IMR-90 (cell line): ENCODE data around the gene ADAMTS17. TPM values are rescaled to one million over a fixed set of nuclear protein-coding genes. Genes with fewer than 3 reads are reported as not detected.

ENCODE experiments used
- ATAC-seq: fragments of 200-7000 bp; cut with Tn5 transposase; 2 replicates; pipeline ENCODE4 v1.9.1; 2020; ENCODE audit warnings: low read depth, mild to moderate bottlenecking, moderate library complexity
- BruUV-seq: library from RNA; stranded (reverse); fragments of 400-500 nt; replicated peaks from 2 replicates; lab custom pipeline; 2021; lab: Mats Ljungman, UMichigan
- CTCF ChIA-PET: fragments of 300-600 bp; formaldehyde crosslinking; extraction: SDS; loops from one replicate; lab custom pipeline; 2021; ENCODE audit warnings: antibody characterized with exemption; lab: Yijun Ruan, JAX
- POLR2A ChIA-PET: fragments of 300-600 bp; sonication (Branson Sonifier 250); formaldehyde crosslinking; loops from one replicate; lab custom pipeline; 2022; ENCODE audit warnings: antibody characterized with exemption; ENCODE audit not compliant: unreplicated experiment; lab: Charles Lee
- DNase-seq: peaks from one replicate; pipeline ENCODE4 v3.0.0; 2013
- H2AFZ ChIP-seq: replicated peaks from 2 replicates; pipeline ENCODE3; 2013; ENCODE audit warnings: low read length, mild to moderate bottlenecking; ENCODE audit not compliant: poor library complexity
- H2AK5ac ChIP-seq: 2 replicates; pipeline ENCODE4 v1.6.1; 2013; ENCODE audit warnings: low read depth, low read length, inconsistent platforms
- H2AK9ac ChIP-seq: replicated peaks from 2 replicates; pipeline ENCODE3; 2013; ENCODE audit warnings: mild to moderate bottlenecking, low read depth, low read length, moderate library complexity; ENCODE audit not compliant: poor library complexity
- H2BK120ac ChIP-seq: 2 replicates; pipeline ENCODE4 v1.6.1; 2013; ENCODE audit warnings: low read depth, low read length, inconsistent platforms
- H2BK15ac ChIP-seq: 3 replicates; pipeline ENCODE4 v1.6.1; 2013; ENCODE audit warnings: low read depth, low read length, inconsistent platforms
- H2BK20ac ChIP-seq: 2 replicates; pipeline ENCODE4 v1.6.1; 2013; ENCODE audit warnings: low read depth, mild to moderate bottlenecking, inconsistent platforms, low read length, moderate library complexity
- H2BK5ac ChIP-seq: 2 replicates; pipeline ENCODE4 v1.6.1; 2013; ENCODE audit warnings: mild to moderate bottlenecking, low read depth, low read length, inconsistent platforms; ENCODE audit not compliant: poor library complexity, severe bottlenecking
- H3K14ac ChIP-seq: replicated peaks from 2 replicates; pipeline ENCODE4 v1.6.1; 2013; ENCODE audit warnings: low read depth, low read length, inconsistent platforms
- H3K18ac ChIP-seq: 2 replicates; pipeline ENCODE4 v1.6.1; 2013; ENCODE audit warnings: low read depth, low read length, control low read depth
- H3K23ac ChIP-seq: 2 replicates; pipeline ENCODE4 v1.6.1; 2013; ENCODE audit warnings: low read depth, low read length, inconsistent platforms
- H3K27ac ChIP-seq: 2 replicates; pipeline ENCODE4 v1.5.1; 2013; ENCODE audit warnings: mild to moderate bottlenecking, control low read depth, low read length; ENCODE audit not compliant: insufficient read depth
- H3K27me3 ChIP-seq: 2 replicates; pipeline ENCODE4 v1.6.1; 2013; ENCODE audit warnings: low read length; ENCODE audit not compliant: control insufficient read depth, insufficient read depth
- H3K36me3 ChIP-seq: 2 replicates; pipeline ENCODE4 v1.6.1; 2013; ENCODE audit warnings: low read length, mixed read lengths; ENCODE audit not compliant: control insufficient read depth, insufficient read depth
- H3K4ac ChIP-seq: 2 replicates; pipeline ENCODE4 v1.6.1; 2013; ENCODE audit warnings: low read depth, low read length, inconsistent platforms
- H3K4me1 ChIP-seq: 2 replicates; pipeline ENCODE4 v1.6.1; 2013; ENCODE audit warnings: low read length, mixed read lengths; ENCODE audit not compliant: control insufficient read depth, insufficient read depth
- H3K4me2 ChIP-seq: 2 replicates; pipeline ENCODE4 v1.6.1; 2013; ENCODE audit warnings: low read depth, mild to moderate bottlenecking, control low read depth, low read length, moderate library complexity
- H3K4me3 ChIP-seq: 2 replicates; pipeline ENCODE4 v1.5.1; 2013; ENCODE audit warnings: low read depth, mild to moderate bottlenecking, control low read depth, low read length, moderate library complexity; ENCODE audit not compliant: insufficient read depth
- H3K56ac ChIP-seq: 2 replicates; pipeline ENCODE4 v1.6.1; 2013; ENCODE audit warnings: low read length, inconsistent platforms; ENCODE audit not compliant: insufficient read depth; ENCODE audit errors: extremely low read depth
- H3K79me1 ChIP-seq, 2 experiments: 2 replicates each; pipeline ENCODE4 v1.6.1; 2013; ENCODE audit warnings: low read length in 2 of 2, inconsistent platforms in 1 of 2, low read depth in 1 of 2
- H3K9ac ChIP-seq: 2 replicates; pipeline ENCODE4 v1.6.1; 2013; ENCODE audit warnings: low read depth, low read length, control low read depth
- H3K9me1 ChIP-seq: 2 replicates; pipeline ENCODE4 v1.6.1; 2013; ENCODE audit warnings: low read length, inconsistent platforms; ENCODE audit not compliant: insufficient read depth
- H3K9me3 ChIP-seq: 2 replicates; pipeline ENCODE4 v1.6.1; 2013; ENCODE audit warnings: low read length; ENCODE audit not compliant: control insufficient read depth, insufficient read depth
- H4K20me1 ChIP-seq: 2 replicates; pipeline ENCODE4 v1.6.1; 2013; ENCODE audit warnings: low read length, inconsistent platforms; ENCODE audit not compliant: insufficient read depth
- H4K5ac ChIP-seq: 2 replicates; pipeline ENCODE4 v1.6.1; 2013; ENCODE audit warnings: mild to moderate bottlenecking, low read depth, low read length, control low read depth
- H4K8ac ChIP-seq, 2 experiments: 2 replicates each; pipeline ENCODE4 v1.6.1; 2013; ENCODE audit warnings: low read depth in 2 of 2, low read length in 2 of 2, control low read depth in 1 of 2, inconsistent platforms in 1 of 2
- H4K91ac ChIP-seq: 2 replicates; pipeline ENCODE4 v1.6.1; 2013; ENCODE audit warnings: low read depth, low read length, inconsistent platforms; ENCODE audit not compliant: insufficient read depth
- BHLHE40 ChIP-seq: fragments of 150-350 bp; IDR thresholded peaks from 2 replicates; pipeline ENCODE4 v1.6.1; 2016; ENCODE audit warnings: mild to moderate bottlenecking, low read depth, low read length
- CEBPB ChIP-seq: IDR thresholded peaks from 2 replicates; pipeline ENCODE4 v1.6.1; 2012; ENCODE audit warnings: low read depth, low read length, improper control_type of control experiment
- CHD1 ChIP-seq: IDR thresholded peaks from 2 replicates; pipeline ENCODE4 v1.6.1; 2012; ENCODE audit warnings: low read depth, low read length, improper control_type of control experiment
- ELK1 ChIP-seq: fragments of 150-350 bp; IDR thresholded peaks from 2 replicates; pipeline ENCODE4 v1.6.1; 2016; ENCODE audit warnings: low read depth, mild to moderate bottlenecking, low read length, moderate library complexity, borderline replicate concordance
- FOS ChIP-seq: fragments of 150-350 bp; IDR thresholded peaks from 2 replicates; pipeline ENCODE4 v1.6.1; 2016; ENCODE audit warnings: low read depth, low read length
- MAFK ChIP-seq: IDR thresholded peaks from 2 replicates; pipeline ENCODE4 v1.6.1; 2012; ENCODE audit warnings: low read depth, low read length, improper control_type of control experiment
- MAZ ChIP-seq: IDR thresholded peaks from 2 replicates; pipeline ENCODE4 v1.6.1; 2012; ENCODE audit warnings: low read depth, mild to moderate bottlenecking, low read length, improper control_type of control experiment, moderate library complexity, borderline replicate concordance
- MXI1 ChIP-seq: IDR thresholded peaks from 2 replicates; pipeline ENCODE4 v1.6.1; 2012; ENCODE audit warnings: low read depth, mild to moderate bottlenecking, low read length, moderate library complexity, borderline replicate concordance
- NFE2L2 ChIP-seq: fragments of 150-350 bp; IDR thresholded peaks from 2 replicates; pipeline ENCODE4 v1.6.1; 2016; ENCODE audit warnings: low read depth, mild to moderate bottlenecking, low read length
- POLR2A ChIP-seq: IDR thresholded peaks from 2 replicates; pipeline ENCODE4 v1.6.1; 2012; ENCODE audit warnings: mild to moderate bottlenecking, low read depth, low read length
- RAD21 ChIP-seq: IDR thresholded peaks from 2 replicates; pipeline ENCODE4 v1.6.1; 2012; ENCODE audit warnings: low read length, improper control_type of control experiment
- RCOR1 ChIP-seq: IDR thresholded peaks from 2 replicates; pipeline ENCODE4 v1.6.1; 2012; ENCODE audit warnings: mild to moderate bottlenecking, low read length, improper control_type of control experiment; ENCODE audit not compliant: insufficient replicate concordance
- RFX5 ChIP-seq: IDR thresholded peaks from 2 replicates; pipeline ENCODE4 v1.8.0; 2012; ENCODE audit warnings: low read depth, mild to moderate bottlenecking, low read length, moderate library complexity
- SMC3 ChIP-seq: fragments of 150-350 bp; IDR thresholded peaks from 2 replicates; pipeline ENCODE4 v1.6.1; 2016; ENCODE audit warnings: low read depth, mild to moderate bottlenecking, antibody characterized with exemption, low read length, moderate library complexity
- WGBS, 2 experiments: methylation state at CpG; one replicate each; pipeline versions ENCODE4 v1.1.5 to v1.1.7; 2013; ENCODE audit warnings: missing lambda C conversion rate in 2 of 2; ENCODE audit not compliant: insufficient read length in 1 of 2; ENCODE audit errors: extremely low coverage in 2 of 2; 5-methylcytosine and 5-hydroxymethylcytosine counted together
- dilution Hi-C: fragments of 300-500 bp; cut with HindIII; formaldehyde crosslinking; loops from one replicate; pipeline ENCODE4 v1.14.3; 2018; ENCODE audit warnings: low sequenced_read_pairs; ENCODE audit not compliant: unreplicated experiment
- in situ Hi-C: fragments of 300-500 bp; cut with MboI; formaldehyde crosslinking; loops from 3 replicates; pipeline ENCODE4 v1.14.3; 2019; ENCODE audit warnings: low sequenced_read_pairs, inconsistent platforms, mixed read lengths
- intact Hi-C: fragments of 100-400 bp; cut with micrococcal nuclease; formaldehyde crosslinking; loops from 2 replicates; pipeline ENCODE4 v1.10.0; 2022
- polyA plus RNA-seq, 3 experiments: library from polyadenylated mRNA; depleted of rRNA; stranded (reverse); fragments of >200 nt; gene quantifications; 2 replicates each; pipeline ENCODE4 v1.2.3, GENCODE V29; 2012; ENCODE audit warnings: low replicate concordance in 1 of 3
- total RNA-seq: library from RNA; depleted of rRNA; stranded (reverse); fragments of >200 nt; gene quantifications from 2 replicates; pipeline ENCODE4 v1.2.3, GENCODE V29; 2012
- TF ChIP-seq, protein P1 (sequence below): fragments of 150-350 bp; IDR thresholded peaks from 2 replicates; pipeline ENCODE4 v1.6.1; 2017; ENCODE audit warnings: mild to moderate bottlenecking, antibody characterized with exemption, low read length, low read depth
- TF ChIP-seq, protein P2 (sequence below): conservative IDR thresholded peaks from 2 replicates; pipeline ENCODE4 v1.5.1; 2012; ENCODE audit warnings: mild to moderate bottlenecking, low read depth, low read length, improper control_type of control experiment

Gene ADAMTS17
- total and polyA plus RNA-seq, 2 of the 4 experiments (the other 2 are of a cell fraction): 0.03 TPM; not detected in 1

GRCh38 chr15:100167884-100168375 is 173.8 kb downstream of the ADAMTS17 start:
- Histone ChIP-seq H2AK5ac (no peak overlapping the region), H3K4ac (no peak overlapping the region), H3K18ac (no peak overlapping the region), H3K9ac (no peak overlapping the region), H3K56ac (no peak overlapping the region), H2BK20ac (no peak overlapping the region), H4K8ac (no peak overlapping the region), H4K5ac (no peak overlapping the region), H3K4me3 (no peak overlapping the region), H3K4me2 (no peak overlapping the region), H3K36me3 (no peaks in the 10 kb centered on the region), H3K79me1 (no peaks in the 10 kb centered on the region), H3K9me3 (peaks cover 26% of the 10 kb centered on the region), H2BK5ac (no peak overlapping the region), H3K27ac (no peak overlapping the region), H2AK9ac (no peak overlapping the region), H4K91ac (no peak overlapping the region), H3K27me3 (no peaks in the 10 kb centered on the region), H3K23ac (no peak overlapping the region), H2BK120ac (no peak overlapping the region), H2AFZ (no peak overlapping the region), H3K4me1 (no peaks in the 10 kb centered on the region), H4K20me1 (no peaks in the 10 kb centered on the region), H3K14ac (no peak overlapping the region), H2BK15ac (no peak overlapping the region), H3K9me1 (no peaks in the 10 kb centered on the region)
- dilution Hi-C loops: no loop called here
- intact Hi-C loops: no loop called here
- DNase-seq (no peak), ATAC-seq (no peak)
- TF ChIP-seq SMC3 (no peak), ELK1 (no peak), MAFK (no peak), FOS (no peak), MXI1 (no peak), CHD1 (no peak), NFE2L2 (no peak), RAD21 (no peak), MAZ (no peak), RCOR1 (no peak), POLR2A (no peak), BHLHE40 (no peak), CEBPB (no peak), RFX5 (no peak)
- TF ChIP-seq, protein P1, sequence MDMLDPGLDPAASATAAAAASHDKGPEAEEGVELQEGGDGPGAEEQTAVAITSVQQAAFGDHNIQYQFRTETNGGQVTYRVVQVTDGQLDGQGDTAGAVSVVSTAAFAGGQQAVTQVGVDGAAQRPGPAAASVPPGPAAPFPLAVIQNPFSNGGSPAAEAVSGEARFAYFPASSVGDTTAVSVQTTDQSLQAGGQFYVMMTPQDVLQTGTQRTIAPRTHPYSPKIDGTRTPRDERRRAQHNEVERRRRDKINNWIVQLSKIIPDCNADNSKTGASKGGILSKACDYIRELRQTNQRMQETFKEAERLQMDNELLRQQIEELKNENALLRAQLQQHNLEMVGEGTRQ: no peak
- TF ChIP-seq, protein P2, sequence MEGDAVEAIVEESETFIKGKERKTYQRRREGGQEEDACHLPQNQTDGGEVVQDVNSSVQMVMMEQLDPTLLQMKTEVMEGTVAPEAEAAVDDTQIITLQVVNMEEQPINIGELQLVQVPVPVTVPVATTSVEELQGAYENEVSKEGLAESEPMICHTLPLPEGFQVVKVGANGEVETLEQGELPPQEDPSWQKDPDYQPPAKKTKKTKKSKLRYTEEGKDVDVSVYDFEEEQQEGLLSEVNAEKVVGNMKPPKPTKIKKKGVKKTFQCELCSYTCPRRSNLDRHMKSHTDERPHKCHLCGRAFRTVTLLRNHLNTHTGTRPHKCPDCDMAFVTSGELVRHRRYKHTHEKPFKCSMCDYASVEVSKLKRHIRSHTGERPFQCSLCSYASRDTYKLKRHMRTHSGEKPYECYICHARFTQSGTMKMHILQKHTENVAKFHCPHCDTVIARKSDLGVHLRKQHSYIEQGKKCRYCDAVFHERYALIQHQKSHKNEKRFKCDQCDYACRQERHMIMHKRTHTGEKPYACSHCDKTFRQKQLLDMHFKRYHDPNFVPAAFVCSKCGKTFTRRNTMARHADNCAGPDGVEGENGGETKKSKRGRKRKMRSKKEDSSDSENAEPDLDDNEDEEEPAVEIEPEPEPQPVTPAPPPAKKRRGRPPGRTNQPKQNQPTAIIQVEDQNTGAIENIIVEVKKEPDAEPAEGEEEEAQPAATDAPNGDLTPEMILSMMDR: no peak
- CTCF ChIA-PET: no interaction called here
- POLR2A ChIA-PET: no interaction called here
- no TSS peak for BruUV-seq
- in situ Hi-C loops: no loop called here
- 59% methylated on average over 5 of the region's 15 CpGs; no CpG with 5 or more reads in 1 of the 2 experiments for WGBS, 2 experiments
